ENCODE data around the gene RPL3. TPM values are rescaled to one million over a fixed set of nuclear protein-coding genes. Genes with fewer than 3 reads are reported as not detected.

The RPL3 gene
- total and polyA plus RNA-seq, 4 donors, result 580 to 1,767 (median 1,184) TPM

GRCh38 chr22:39289975-39290720 is 29.3 kb downstream of the RPL3 start:
- no peak overlapping the region for H3K9ac ChIP-seq (ENCODE audit: low read depth in 1 of 2, low read length in 2 of 2)
- no peak for TF ChIP-seq TAF1 (conservative IDR thresholded peaks at IDR 0.05)
- no peak for TF ChIP-seq YY1 (IDR thresholded peaks at IDR 0.05)
- TF ChIP-seq, protein P1, sequence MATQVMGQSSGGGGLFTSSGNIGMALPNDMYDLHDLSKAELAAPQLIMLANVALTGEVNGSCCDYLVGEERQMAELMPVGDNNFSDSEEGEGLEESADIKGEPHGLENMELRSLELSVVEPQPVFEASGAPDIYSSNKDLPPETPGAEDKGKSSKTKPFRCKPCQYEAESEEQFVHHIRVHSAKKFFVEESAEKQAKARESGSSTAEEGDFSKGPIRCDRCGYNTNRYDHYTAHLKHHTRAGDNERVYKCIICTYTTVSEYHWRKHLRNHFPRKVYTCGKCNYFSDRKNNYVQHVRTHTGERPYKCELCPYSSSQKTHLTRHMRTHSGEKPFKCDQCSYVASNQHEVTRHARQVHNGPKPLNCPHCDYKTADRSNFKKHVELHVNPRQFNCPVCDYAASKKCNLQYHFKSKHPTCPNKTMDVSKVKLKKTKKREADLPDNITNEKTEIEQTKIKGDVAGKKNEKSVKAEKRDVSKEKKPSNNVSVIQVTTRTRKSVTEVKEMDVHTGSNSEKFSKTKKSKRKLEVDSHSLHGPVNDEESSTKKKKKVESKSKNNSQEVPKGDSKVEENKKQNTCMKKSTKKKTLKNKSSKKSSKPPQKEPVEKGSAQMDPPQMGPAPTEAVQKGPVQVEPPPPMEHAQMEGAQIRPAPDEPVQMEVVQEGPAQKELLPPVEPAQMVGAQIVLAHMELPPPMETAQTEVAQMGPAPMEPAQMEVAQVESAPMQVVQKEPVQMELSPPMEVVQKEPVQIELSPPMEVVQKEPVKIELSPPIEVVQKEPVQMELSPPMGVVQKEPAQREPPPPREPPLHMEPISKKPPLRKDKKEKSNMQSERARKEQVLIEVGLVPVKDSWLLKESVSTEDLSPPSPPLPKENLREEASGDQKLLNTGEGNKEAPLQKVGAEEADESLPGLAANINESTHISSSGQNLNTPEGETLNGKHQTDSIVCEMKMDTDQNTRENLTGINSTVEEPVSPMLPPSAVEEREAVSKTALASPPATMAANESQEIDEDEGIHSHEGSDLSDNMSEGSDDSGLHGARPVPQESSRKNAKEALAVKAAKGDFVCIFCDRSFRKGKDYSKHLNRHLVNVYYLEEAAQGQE (IDR thresholded peaks at IDR 0.05), result no peak
- TF ChIP-seq FOXA2 (IDR thresholded peaks at IDR 0.05), result no peak
- no peak for TF ChIP-seq HNF4A (conservative IDR thresholded peaks at IDR 0.05)
- no peak for TF ChIP-seq JUND (IDR thresholded peaks at IDR 0.05)
- no peak for TF ChIP-seq SP1 (IDR thresholded peaks at IDR 0.05)
- TF ChIP-seq RXRA (IDR thresholded peaks at IDR 0.05), result no peak
- no peak for TF ChIP-seq GABPA (IDR thresholded peaks at IDR 0.05 in 1 of 2, conservative IDR thresholded peaks at IDR 0.05 in 1 of 2)
- TF ChIP-seq, protein P2, sequence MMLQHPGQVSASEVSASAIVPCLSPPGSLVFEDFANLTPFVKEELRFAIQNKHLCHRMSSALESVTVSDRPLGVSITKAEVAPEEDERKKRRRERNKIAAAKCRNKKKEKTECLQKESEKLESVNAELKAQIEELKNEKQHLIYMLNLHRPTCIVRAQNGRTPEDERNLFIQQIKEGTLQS (IDR thresholded peaks at IDR 0.05), result no peak
- no peak for TF ChIP-seq FOXA1 (IDR thresholded peaks at IDR 0.05)
- TF ChIP-seq CTCF (IDR thresholded peaks at IDR 0.05; ENCODE audit: low read depth, low read length, missing input control), result no peak
- no peak for TF ChIP-seq HNF4G (IDR thresholded peaks at IDR 0.05)
- no peak for TF ChIP-seq NR2F2 (IDR thresholded peaks at IDR 0.05)
- TF ChIP-seq RAD21 (IDR thresholded peaks at IDR 0.05), result no peak
- TF ChIP-seq, protein P3, sequence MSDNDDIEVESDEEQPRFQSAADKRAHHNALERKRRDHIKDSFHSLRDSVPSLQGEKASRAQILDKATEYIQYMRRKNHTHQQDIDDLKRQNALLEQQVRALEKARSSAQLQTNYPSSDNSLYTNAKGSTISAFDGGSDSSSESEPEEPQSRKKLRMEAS (IDR thresholded peaks at IDR 0.05), result no peak
- TF ChIP-seq, protein P4, sequence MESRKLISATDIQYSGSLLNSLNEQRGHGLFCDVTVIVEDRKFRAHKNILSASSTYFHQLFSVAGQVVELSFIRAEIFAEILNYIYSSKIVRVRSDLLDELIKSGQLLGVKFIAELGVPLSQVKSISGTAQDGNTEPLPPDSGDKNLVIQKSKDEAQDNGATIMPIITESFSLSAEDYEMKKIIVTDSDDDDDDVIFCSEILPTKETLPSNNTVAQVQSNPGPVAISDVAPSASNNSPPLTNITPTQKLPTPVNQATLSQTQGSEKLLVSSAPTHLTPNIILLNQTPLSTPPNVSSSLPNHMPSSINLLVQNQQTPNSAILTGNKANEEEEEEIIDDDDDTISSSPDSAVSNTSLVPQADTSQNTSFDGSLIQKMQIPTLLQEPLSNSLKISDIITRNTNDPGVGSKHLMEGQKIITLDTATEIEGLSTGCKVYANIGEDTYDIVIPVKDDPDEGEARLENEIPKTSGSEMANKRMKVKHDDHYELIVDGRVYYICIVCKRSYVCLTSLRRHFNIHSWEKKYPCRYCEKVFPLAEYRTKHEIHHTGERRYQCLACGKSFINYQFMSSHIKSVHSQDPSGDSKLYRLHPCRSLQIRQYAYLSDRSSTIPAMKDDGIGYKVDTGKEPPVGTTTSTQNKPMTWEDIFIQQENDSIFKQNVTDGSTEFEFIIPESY (IDR thresholded peaks at IDR 0.05), result no peak
- TF ChIP-seq EGR1 (IDR thresholded peaks at IDR 0.05; ENCODE audit: low read depth in 2 of 2), result no peak
- no peak for DNase-seq (ENCODE audit: low spot score)
- peak overlapping the region; percentile 78 to 86 for H3K27ac ChIP-seq (ENCODE audit: low read depth in 1 of 2, low read length in 2 of 2)
- peaks cover 17 to 36% (median 24%) of the 10 kb centered on the region in 4 donors for H3K4me1 ChIP-seq (ENCODE audit: control insufficient read depth in 4 of 4, insufficient read depth in 4 of 4, low read length in 3 of 4)
- H3K9me3 ChIP-seq (ENCODE audit: control insufficient read depth in 4 of 4, low read length in 3 of 4), result peaks cover 0 to under 1% (median under 1%) of the 10 kb centered on the region in 4 donors
- no peaks in the 10 kb centered on the region for H3K27me3 ChIP-seq (ENCODE audit: control insufficient read depth in 4 of 4, insufficient read depth in 4 of 4, low read length in 3 of 4)
- H3K36me3 ChIP-seq (ENCODE audit: control insufficient read depth in 4 of 4, insufficient read depth in 3 of 4, low read depth in 1 of 4, low read length in 3 of 4), result no peaks in the 10 kb centered on the region
- no peak overlapping the region for H3K4me3 ChIP-seq (ENCODE audit: low read depth in 1 of 3, low read length in 3 of 3)
- 75% methylated on average over 16 of the region's 16 CpGs for WGBS
